K562 (cell line): Measurements from ENCODE around the gene VCY.
"Not testable (repeated sequence)": the region's sequence is repeated elsewhere in the genome, so short reads cannot be mapped to it uniquely, and the experiment has no call there.

Experiments used
- CTCF ChIP-seq, 3 experiments: IDR thresholded peaks in 2 of 3; conservative IDR thresholded peaks in 1 of 3; 2 replicates each; pipeline ENCODE4 v1.5.1; 2011 to 2012; ENCODE audit warnings: low read length in 3 of 3, mild to moderate bottlenecking in 3 of 3, control low read depth in 2 of 3, improper control_type of control experiment in 1 of 3, inconsistent platforms in 1 of 3, low read depth in 1 of 3, mixed read lengths in 1 of 3, moderate library complexity in 1 of 3; ENCODE audit not compliant: insufficient read depth in 2 of 3
- EHMT2 ChIP-seq: fragments of 450-650 bp; IDR thresholded peaks from 2 replicates; pipeline ENCODE4 v1.6.1; 2018; ENCODE audit warnings: antibody characterized with exemption
- HLTF ChIP-seq: fragments of 450-650 bp; IDR thresholded peaks from 2 replicates; pipeline ENCODE4 v1.6.1; 2016
- JUND ChIP-seq, 2 experiments: IDR thresholded peaks; 2 replicates in 1 of 2; 3 replicates in 1 of 2; pipeline ENCODE4 v1.6.1; 2011; ENCODE audit warnings: borderline replicate concordance in 2 of 2, low read depth in 2 of 2, low read length in 2 of 2, improper control_type of control experiment in 1 of 2, missing biosample characterization in 1 of 2, missing genetic modification characterization in 1 of 2, missing genetic modification reagents in 1 of 2
- NFYB ChIP-seq: IDR thresholded peaks from 2 replicates; pipeline ENCODE4 v1.6.1; 2011; ENCODE audit warnings: mild to moderate bottlenecking, moderate library complexity; ENCODE audit not compliant: insufficient read length; ENCODE audit errors: extremely low read depth
- POLR3A ChIP-seq: IDR thresholded peaks from 2 replicates; pipeline ENCODE4 v1.6.1; 2011; ENCODE audit warnings: borderline replicate concordance, mild to moderate bottlenecking, moderate library complexity; ENCODE audit not compliant: insufficient read length, insufficient read depth; ENCODE audit errors: extremely low read depth
- ZNF165 ChIP-seq: fragments of 250-450 bp; sonication (Bioruptor Pico); IDR thresholded peaks from 2 replicates; pipeline ENCODE4 v1.4.0; 2020; ENCODE audit warnings: borderline replicate concordance

GRCh38 chrY:14030395-14030794 is 44.1 kb upstream of the VCY start:
- TF ChIP-seq NFYB; POLR3A; JUND (IDR thresholded peaks at IDR 0.05; ENCODE audit: borderline replicate concordance, low read depth, low read length); JUND (tag; IDR thresholded peaks at IDR 0.05; ENCODE audit: borderline replicate concordance, low read depth, low read length); HLTF; CTCF (IDR thresholded peaks at IDR 0.05 in 2 of 3, conservative IDR thresholded peaks at IDR 0.05 in 1 of 3; ENCODE audit: insufficient read depth in 2 of 3, low read depth in 1 of 3, low read length in 3 of 3); ZNF165 (CRISPR knock-in tag); EHMT2: not testable (repeated sequence)
